ENCODE results near the gene ZNF92.
"Not testable (repeated sequence)": the region's sequence is repeated elsewhere in the genome, so short reads cannot be mapped to it uniquely, and the experiment has no call there.

ZNF92 gene

GRCh38 chr7:65444205-65444842 is 70.7 kb downstream of the ZNF92 start:
- H3K27me3 Mint-ChIP-seq = peaks cover 3% of the 10 kb centered on the region
- H3K9me3 Mint-ChIP-seq = peaks cover 4% of the 10 kb centered on the region
- ATAC-seq (no peak), DNase-seq (no peak)
- no peak overlapping the region for H3K4me3 Mint-ChIP-seq
- H3K36me3 Mint-ChIP-seq (ENCODE audit: low read depth) = no peaks in the 10 kb centered on the region
- no peak overlapping the region for H3K27ac Mint-ChIP-seq
- peaks cover 6% of the 10 kb centered on the region for H3K4me1 Mint-ChIP-seq

GRCh38 chr7:65444899-65445823 is 71.5 kb downstream of the ZNF92 start:
- H3K4me3 Mint-ChIP-seq = no peak overlapping the region
- DNase-seq (no peak), ATAC-seq (no peak)
- no peaks in the 10 kb centered on the region for H3K36me3 Mint-ChIP-seq (ENCODE audit: low read depth)
- H3K27ac Mint-ChIP-seq = no peak overlapping the region
- peaks cover 8% of the 10 kb centered on the region for H3K4me1 Mint-ChIP-seq
- H3K9me3 Mint-ChIP-seq = peaks cover 4% of the 10 kb centered on the region
- peaks cover 4% of the 10 kb centered on the region for H3K27me3 Mint-ChIP-seq

- not testable (repeated sequence) for H3K4me1 Mint-ChIP-seq; H3K36me3 Mint-ChIP-seq (ENCODE audit: low read depth); DNase-seq; H3K4me3 Mint-ChIP-seq; H3K9me3 Mint-ChIP-seq; ATAC-seq; H3K27me3 Mint-ChIP-seq; H3K27ac Mint-ChIP-seq
Measured at GRCh38 chr7:65447041-65447440, 73.4 kb downstream of the ZNF92 start.

GRCh38 chr7:65448816-65449504 is 75.3 kb downstream of the ZNF92 start:
- H3K4me3 Mint-ChIP-seq = no peak overlapping the region
- H3K9me3 Mint-ChIP-seq = peaks cover 4% of the 10 kb centered on the region
- ATAC-seq = peak; percentile 54
- H3K27me3 Mint-ChIP-seq = peaks cover 5% of the 10 kb centered on the region
- DNase-seq = no peak
- H3K4me1 Mint-ChIP-seq = peaks cover 9% of the 10 kb centered on the region
- H3K36me3 Mint-ChIP-seq (ENCODE audit: low read depth) = no peaks in the 10 kb centered on the region
- no peak overlapping the region for H3K27ac Mint-ChIP-seq

GRCh38 chr7:65449505-65449852 is 75.8 kb downstream of the ZNF92 start:
- ATAC-seq = no peak
- H3K27me3 Mint-ChIP-seq = peaks cover 8% of the 10 kb centered on the region
- no peak for DNase-seq
- H3K4me3 Mint-ChIP-seq = no peak overlapping the region
- peaks cover 12% of the 10 kb centered on the region for H3K4me1 Mint-ChIP-seq
- no peak overlapping the region for H3K27ac Mint-ChIP-seq
- H3K9me3 Mint-ChIP-seq = peaks cover 4% of the 10 kb centered on the region
- H3K36me3 Mint-ChIP-seq (ENCODE audit: low read depth) = no peaks in the 10 kb centered on the region

Data from activated naive CD8-positive, alpha-beta T cell treated with anti-CD3 and anti-CD28 coated beads, Interleukin-2, amount 50 U/mL, for 24 hours (primary cell).